ENCODE results near the gene LRRC9.

DNA sequence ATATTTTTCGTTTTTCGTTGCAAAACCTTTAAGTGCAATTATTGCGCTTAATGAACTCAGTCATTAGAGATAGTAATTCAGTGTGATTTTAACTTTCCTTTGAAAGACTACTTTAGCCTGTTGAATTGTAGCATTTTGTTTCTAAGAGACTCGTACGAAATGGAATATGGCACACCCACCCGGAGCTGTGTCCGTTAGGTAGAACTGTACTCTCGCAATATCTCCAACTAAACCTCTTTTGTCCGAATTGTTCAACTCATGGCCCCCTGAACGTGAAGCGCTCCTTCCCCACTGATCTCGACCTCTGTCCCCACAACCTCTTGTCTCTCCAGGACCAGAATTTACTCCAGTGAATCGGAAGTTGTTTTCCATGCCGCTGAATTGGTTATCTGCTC lies 172.6 kb downstream of the LRRC9 start:
- TF ChIP-seq, protein P1, sequence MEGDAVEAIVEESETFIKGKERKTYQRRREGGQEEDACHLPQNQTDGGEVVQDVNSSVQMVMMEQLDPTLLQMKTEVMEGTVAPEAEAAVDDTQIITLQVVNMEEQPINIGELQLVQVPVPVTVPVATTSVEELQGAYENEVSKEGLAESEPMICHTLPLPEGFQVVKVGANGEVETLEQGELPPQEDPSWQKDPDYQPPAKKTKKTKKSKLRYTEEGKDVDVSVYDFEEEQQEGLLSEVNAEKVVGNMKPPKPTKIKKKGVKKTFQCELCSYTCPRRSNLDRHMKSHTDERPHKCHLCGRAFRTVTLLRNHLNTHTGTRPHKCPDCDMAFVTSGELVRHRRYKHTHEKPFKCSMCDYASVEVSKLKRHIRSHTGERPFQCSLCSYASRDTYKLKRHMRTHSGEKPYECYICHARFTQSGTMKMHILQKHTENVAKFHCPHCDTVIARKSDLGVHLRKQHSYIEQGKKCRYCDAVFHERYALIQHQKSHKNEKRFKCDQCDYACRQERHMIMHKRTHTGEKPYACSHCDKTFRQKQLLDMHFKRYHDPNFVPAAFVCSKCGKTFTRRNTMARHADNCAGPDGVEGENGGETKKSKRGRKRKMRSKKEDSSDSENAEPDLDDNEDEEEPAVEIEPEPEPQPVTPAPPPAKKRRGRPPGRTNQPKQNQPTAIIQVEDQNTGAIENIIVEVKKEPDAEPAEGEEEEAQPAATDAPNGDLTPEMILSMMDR (IDR thresholded peaks at IDR 0.05; ENCODE audit: low read depth, low read length, poor library complexity, severe bottlenecking), result no peak
- no peak for TF ChIP-seq EZH2phosphoT487 (IDR thresholded peaks at IDR 0.05; ENCODE audit: borderline replicate concordance, low read length)
